Measurements from ENCODE around the gene SMCR8. TPM values are rescaled to one million over a fixed set of nuclear protein-coding genes. Genes with fewer than 3 reads are reported as not detected.

The SMCR8 gene
- total and polyA plus RNA-seq, 2 of the 13 experiments (the other 11 are each of a cell fraction or from before 2014, with no cell fraction given), result 7.6 to 11.8 TPM

DNA sequence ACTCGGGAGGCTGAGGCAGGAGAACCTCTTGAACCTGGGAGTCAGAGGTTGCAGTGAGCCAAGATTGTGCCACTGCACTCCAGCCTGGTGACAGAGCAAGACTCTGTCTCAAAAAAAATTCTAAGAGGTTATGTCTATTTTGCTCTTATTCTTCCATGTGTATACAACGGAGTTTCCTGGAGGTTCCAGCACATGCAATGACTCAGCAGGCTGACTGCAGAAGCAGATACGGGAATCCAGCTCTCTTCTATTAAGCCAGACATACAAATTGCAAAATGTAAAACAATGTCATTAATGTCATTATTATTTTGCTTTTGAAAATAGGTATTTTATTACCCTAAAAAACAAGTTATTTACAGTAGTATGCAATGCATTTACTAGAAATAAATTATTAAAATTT is 36.2 kb upstream of the SMCR8 start:
- no peak overlapping the region for H3K9ac ChIP-seq (ENCODE audit: insufficient read depth, low read depth, low read length)
- WGBS (ENCODE audit: low lambda C conversion rate), result 95% methylated on average over 3 of the region's 3 CpGs
- in situ Hi-C loops (cut with HindIII; ENCODE audit: extremely low pct_ligation_motif_present, low pct_unique_long_range_greater_than_20kb) (no loop called here), intact Hi-C loops (cut with micrococcal nuclease; ENCODE audit: unreplicated experiment) (no loop called here)
- no peak overlapping the region for H3K4me3 ChIP-seq (replicated peaks in 1 of 3; ENCODE audit: insufficient read depth in 1 of 3, low read depth in 2 of 3, low read length in 3 of 3)
- ATAC-seq (no peak), DNase-seq (ENCODE audit: low spot score) (no peak), FAIRE-seq (no peak)
- H4K20me1 ChIP-seq (ENCODE audit: insufficient read depth, low read length), result no peaks in the 10 kb centered on the region
- CTCF ChIA-PET (ENCODE audit: low intra/inter-chr PET ratio, low total read pairs), result no interaction called here
- no peak for TF ChIP-seq JUN (CRISPR knock-in tag; IDR thresholded peaks at IDR 0.05)
- no peak for TF ChIP-seq FOXK2 (IDR thresholded peaks at IDR 0.05)
- no peak for TF ChIP-seq ZBTB39 (CRISPR knock-in tag; IDR thresholded peaks at IDR 0.05)
- no peak for TF ChIP-seq RAD21 (CRISPR knock-in tag; IDR thresholded peaks at IDR 0.05)
- TF ChIP-seq JUNB (CRISPR knock-in tag; IDR thresholded peaks at IDR 0.05; ENCODE audit: borderline replicate concordance), result no peak
- H3K27me3 ChIP-seq (ENCODE audit: control insufficient read depth in 1 of 2, insufficient read depth in 2 of 2, low read length in 2 of 2), result no peaks in the 10 kb centered on the region
- H3K27ac ChIP-seq (ENCODE audit: extremely low read length, insufficient read depth, low read length), result no peak overlapping the region
- peaks cover 39 to 73% of the 10 kb centered on the region in 2 experiments for H3K36me3 ChIP-seq (replicated peaks in 1 of 2; ENCODE audit: control insufficient read depth in 1 of 2, insufficient read depth in 2 of 2, low read length in 2 of 2)
- no TSS peak for BruUV-seq (replicated peaks)
- no peaks in the 10 kb centered on the region for H3K9me3 ChIP-seq (ENCODE audit: low read length)
- H3K79me2 ChIP-seq (ENCODE audit: insufficient read depth, low read length), result no peaks in the 10 kb centered on the region
- no peak overlapping the region for H3K4me2 ChIP-seq (ENCODE audit: low read depth, low read length)
- POLR2A ChIA-PET, result no interaction called here
- no peak overlapping the region for H2AFZ ChIP-seq (ENCODE audit: low read length)
- H3K4me1 ChIP-seq (ENCODE audit: insufficient read depth, low read length), result no peaks in the 10 kb centered on the region

DNA sequence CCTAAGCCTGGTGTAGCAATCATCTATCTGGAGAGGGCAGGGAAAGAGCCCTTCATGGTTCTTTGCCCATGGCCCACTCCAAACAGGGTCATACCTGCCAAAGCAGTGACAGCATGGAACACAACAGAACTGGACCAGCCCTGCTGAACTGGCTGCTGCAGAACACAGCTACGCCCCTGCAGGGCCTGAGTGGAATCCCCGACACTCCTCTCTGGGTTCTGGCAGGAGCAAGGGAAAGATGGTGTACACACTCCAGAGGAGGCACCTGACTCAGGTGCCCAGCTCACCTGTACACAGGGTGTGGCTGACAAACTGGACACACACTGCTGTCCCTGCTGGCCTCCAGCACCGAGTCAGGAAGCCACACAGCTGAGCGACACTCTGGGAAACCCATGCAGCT is 34.8 kb upstream of the SMCR8 start:
- BruUV-seq (replicated peaks), result no TSS peak
- H3K9ac ChIP-seq (ENCODE audit: insufficient read depth, low read depth, low read length), result no peak overlapping the region
- ATAC-seq (no peak; the same call in 2 of the 3 replicates), FAIRE-seq (no peak), DNase-seq (ENCODE audit: low spot score) (no peak)
- CTCF ChIA-PET (ENCODE audit: low intra/inter-chr PET ratio, low total read pairs), result no interaction called here
- H3K4me2 ChIP-seq (ENCODE audit: low read depth, low read length), result no peak overlapping the region
- no peaks in the 10 kb centered on the region for H3K27me3 ChIP-seq (ENCODE audit: control insufficient read depth in 1 of 2, insufficient read depth in 2 of 2, low read length in 2 of 2)
- no peak overlapping the region for H3K27ac ChIP-seq (ENCODE audit: extremely low read length, insufficient read depth, low read length)
- POLR2A ChIA-PET, result interaction anchor here (1.0 kb wide), 1 partner anchor 56 kb away, joined by 3 read pairs; no protein-coding TSS in a partner anchor
- no peaks in the 10 kb centered on the region for H3K9me3 ChIP-seq (ENCODE audit: low read length)
- no peaks in the 10 kb centered on the region for H3K4me1 ChIP-seq (ENCODE audit: insufficient read depth, low read length)
- intact Hi-C loops (cut with micrococcal nuclease; ENCODE audit: unreplicated experiment), result no loop called here
- 94% methylated on average over 2 of the region's 4 CpGs for WGBS (ENCODE audit: low lambda C conversion rate)
- no peaks in the 10 kb centered on the region for H4K20me1 ChIP-seq (ENCODE audit: insufficient read depth, low read length)
- no peak overlapping the region for H3K4me3 ChIP-seq (replicated peaks in 1 of 3; ENCODE audit: insufficient read depth in 1 of 3, low read depth in 2 of 3, low read length in 3 of 3)
- in situ Hi-C loops (cut with HindIII; ENCODE audit: extremely low pct_ligation_motif_present, low pct_unique_long_range_greater_than_20kb), result no loop called here
- no peaks in the 10 kb centered on the region for H3K79me2 ChIP-seq (ENCODE audit: insufficient read depth, low read length)
- peaks cover 39 to 75% of the 10 kb centered on the region in 2 experiments for H3K36me3 ChIP-seq (replicated peaks in 1 of 2; ENCODE audit: control insufficient read depth in 1 of 2, insufficient read depth in 2 of 2, low read length in 2 of 2)
- H2AFZ ChIP-seq (ENCODE audit: low read length), result no peak overlapping the region
- no peak for TF ChIP-seq MNT (IDR thresholded peaks at IDR 0.05)
- TF ChIP-seq KDM5B (CRISPR knock-in tag; IDR thresholded peaks at IDR 0.05; ENCODE audit: borderline replicate concordance), result no peak
- TF ChIP-seq ZSCAN12 (CRISPR knock-in tag; IDR thresholded peaks at IDR 0.05), result no peak
- no peak for TF ChIP-seq JDP2 (CRISPR knock-in tag; IDR thresholded peaks at IDR 0.05; ENCODE audit: borderline replicate concordance)
- no peak for TF ChIP-seq ZSCAN31 (CRISPR knock-in tag; IDR thresholded peaks at IDR 0.05; ENCODE audit: low read depth)
- no peak for TF ChIP-seq ZIK1 (CRISPR knock-in tag; IDR thresholded peaks at IDR 0.05; ENCODE audit: borderline replicate concordance, low read depth)
- no peak for TF ChIP-seq MEIS1 (CRISPR knock-in tag; IDR thresholded peaks at IDR 0.05; ENCODE audit: borderline replicate concordance)
- TF ChIP-seq KLF6 (CRISPR knock-in tag; IDR thresholded peaks at IDR 0.05), result no peak
- no peak for TF ChIP-seq GATAD1 (CRISPR knock-in tag; IDR thresholded peaks at IDR 0.05)
- no peak for TF ChIP-seq MAX (IDR thresholded peaks at IDR 0.05)
- TF ChIP-seq KLF11 (CRISPR knock-in tag; IDR thresholded peaks at IDR 0.05), result no peak
- TF ChIP-seq KDM5A (IDR thresholded peaks at IDR 0.05; ENCODE audit: borderline replicate concordance, low read length), result no peak
- TF ChIP-seq ATRX (CRISPR knock-in tag; IDR thresholded peaks at IDR 0.05; ENCODE audit: borderline replicate concordance), result no peak
